GM12878 (cell line): ENCODE results near the gene TEX54. TPM values are rescaled to one million over a fixed set of nuclear protein-coding genes. Genes with fewer than 3 reads are reported as not detected.
A peak's percentile ranks its signal among the peaks of the same experiment; 100 is the strongest.

ENCODE experiments used
- SMC3 ChIP-seq: IDR thresholded peaks from 2 replicates; pipeline ENCODE4 v1.6.1; 2011; ENCODE audit warnings: low read length, improper control_type of control experiment, borderline replicate concordance
- STAT3 ChIP-seq: IDR thresholded peaks from 2 replicates; pipeline ENCODE4 v1.6.1; 2011; ENCODE audit warnings: low read depth, low read length, improper control_type of control experiment
- polyA plus RNA-seq, 11 experiments: library from polyadenylated mRNA; depleted of rRNA in 4 of 11; unstranded in 6 of 11; stranded (reverse) in 5 of 11; fragments of >200 nt; fragmentation: Nextera tagmentation in 4 of 11; fragmentation: Illumina TruSeq in 1 of 11; extraction: Ambion mirVana in 4 of 11; extraction: Trizol in 1 of 11; gene quantifications; 1 replicate in 1 of 11; 2 replicates in 10 of 11; pipeline versions ENCODE4 v1.2.1 to v1.2.3, GENCODE V29; 2011 to 2016; ENCODE audit warnings: inconsistent platforms in 2 of 11, missing spikeins in 2 of 11, low read depth in 1 of 11
- total RNA-seq, 4 experiments: library from RNA; depleted of rRNA in 3 of 4; stranded (reverse); fragments of >200 nt in 3 of 4; fragmentation: Illumina TruSeq in 1 of 4; extraction: Trizol in 1 of 4; gene quantifications; 2 replicates each; pipeline versions ENCODE4 v1.2.1 to v1.2.3, GENCODE V29; 2013 to 2021
- TF ChIP-seq, protein P1 (sequence below): fragments of 150-350 bp; IDR thresholded peaks from 2 replicates; pipeline ENCODE4 v1.6.1; 2016; ENCODE audit warnings: low read depth, low read length
- TF ChIP-seq, protein P2 (sequence below): fragments of 450-650 bp; IDR thresholded peaks from 2 replicates; pipeline ENCODE4 v1.6.1; 2018; ENCODE audit warnings: borderline replicate concordance, mild to moderate bottlenecking; ENCODE audit not compliant: partially characterized antibody
- TF ChIP-seq, protein P3 (sequence below), 3 experiments: IDR thresholded peaks in 2 of 3; conservative IDR thresholded peaks in 1 of 3; 2 replicates each; pipeline ENCODE4 v1.5.1; 2011; ENCODE audit warnings: low read depth in 3 of 3, low read length in 3 of 3, mild to moderate bottlenecking in 3 of 3, control low read depth in 2 of 3, moderate library complexity in 2 of 3, inconsistent platforms in 1 of 3, mixed read lengths in 1 of 3; ENCODE audit not compliant: control insufficient read depth in 2 of 3, insufficient read depth in 1 of 3; ENCODE audit errors: extremely low read depth in 1 of 3

The TEX54 gene
- total and polyA plus RNA-seq, 10 of the 15 experiments (the other 5 are each of a cell fraction or from before 2014, with no cell fraction given), result 0.38 to 0.68 (median 0.51) TPM; not detected in 7

DNA sequence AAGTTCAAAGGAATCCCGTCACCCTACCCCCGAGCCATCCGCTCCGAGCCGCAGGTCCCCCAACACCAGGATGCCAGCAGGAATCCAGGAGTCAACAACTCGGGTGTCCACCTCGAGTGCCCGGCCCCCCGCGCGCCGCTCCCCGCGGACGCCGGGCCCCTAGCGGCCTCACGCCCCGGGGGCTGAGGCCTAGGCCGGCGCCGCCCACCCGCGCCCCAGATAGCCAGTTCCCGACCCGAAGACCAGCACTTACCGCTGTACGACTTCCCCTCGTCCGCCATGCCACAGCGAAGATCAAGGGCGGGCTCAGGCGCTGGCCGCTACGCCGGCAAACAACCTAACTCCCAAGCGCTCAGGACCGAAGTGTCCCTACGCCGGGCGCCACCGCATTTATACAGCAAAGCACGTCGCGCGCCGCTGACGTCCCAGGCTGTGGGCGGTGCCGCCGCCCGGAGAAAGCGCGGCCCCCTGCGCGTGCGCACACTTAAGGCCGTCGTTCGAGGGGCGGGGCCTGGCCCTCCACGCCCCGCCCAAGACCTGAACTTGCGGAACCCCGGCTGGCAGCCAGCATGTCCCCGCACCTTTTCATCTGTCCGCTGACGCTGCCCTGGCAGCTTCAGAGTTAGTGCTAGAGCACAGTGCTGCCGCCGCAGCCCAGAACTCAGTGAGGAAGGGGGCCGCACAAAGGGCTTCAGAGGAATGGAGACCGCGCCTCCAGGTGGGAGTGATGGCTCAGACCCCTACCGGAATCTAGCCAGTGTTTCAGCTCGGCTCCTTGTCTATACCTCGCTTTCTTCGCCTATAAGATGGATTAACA is 27.4 kb downstream of the TEX54 start, which contains the start of gene NXF1 (continued):
- TF ChIP-seq, protein P1, sequence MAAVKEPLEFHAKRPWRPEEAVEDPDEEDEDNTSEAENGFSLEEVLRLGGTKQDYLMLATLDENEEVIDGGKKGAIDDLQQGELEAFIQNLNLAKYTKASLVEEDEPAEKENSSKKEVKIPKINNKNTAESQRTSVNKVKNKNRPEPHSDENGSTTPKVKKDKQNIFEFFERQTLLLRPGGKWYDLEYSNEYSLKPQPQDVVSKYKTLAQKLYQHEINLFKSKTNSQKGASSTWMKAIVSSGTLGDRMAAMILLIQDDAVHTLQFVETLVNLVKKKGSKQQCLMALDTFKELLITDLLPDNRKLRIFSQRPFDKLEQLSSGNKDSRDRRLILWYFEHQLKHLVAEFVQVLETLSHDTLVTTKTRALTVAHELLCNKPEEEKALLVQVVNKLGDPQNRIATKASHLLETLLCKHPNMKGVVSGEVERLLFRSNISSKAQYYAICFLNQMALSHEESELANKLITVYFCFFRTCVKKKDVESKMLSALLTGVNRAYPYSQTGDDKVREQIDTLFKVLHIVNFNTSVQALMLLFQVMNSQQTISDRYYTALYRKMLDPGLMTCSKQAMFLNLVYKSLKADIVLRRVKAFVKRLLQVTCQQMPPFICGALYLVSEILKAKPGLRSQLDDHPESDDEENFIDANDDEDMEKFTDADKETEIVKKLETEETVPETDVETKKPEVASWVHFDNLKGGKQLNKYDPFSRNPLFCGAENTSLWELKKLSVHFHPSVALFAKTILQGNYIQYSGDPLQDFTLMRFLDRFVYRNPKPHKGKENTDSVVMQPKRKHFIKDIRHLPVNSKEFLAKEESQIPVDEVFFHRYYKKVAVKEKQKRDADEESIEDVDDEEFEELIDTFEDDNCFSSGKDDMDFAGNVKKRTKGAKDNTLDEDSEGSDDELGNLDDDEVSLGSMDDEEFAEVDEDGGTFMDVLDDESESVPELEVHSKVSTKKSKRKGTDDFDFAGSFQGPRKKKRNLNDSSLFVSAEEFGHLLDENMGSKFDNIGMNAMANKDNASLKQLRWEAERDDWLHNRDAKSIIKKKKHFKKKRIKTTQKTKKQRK, result no peak
- no peak for TF ChIP-seq STAT3
- TF ChIP-seq, protein P2, sequence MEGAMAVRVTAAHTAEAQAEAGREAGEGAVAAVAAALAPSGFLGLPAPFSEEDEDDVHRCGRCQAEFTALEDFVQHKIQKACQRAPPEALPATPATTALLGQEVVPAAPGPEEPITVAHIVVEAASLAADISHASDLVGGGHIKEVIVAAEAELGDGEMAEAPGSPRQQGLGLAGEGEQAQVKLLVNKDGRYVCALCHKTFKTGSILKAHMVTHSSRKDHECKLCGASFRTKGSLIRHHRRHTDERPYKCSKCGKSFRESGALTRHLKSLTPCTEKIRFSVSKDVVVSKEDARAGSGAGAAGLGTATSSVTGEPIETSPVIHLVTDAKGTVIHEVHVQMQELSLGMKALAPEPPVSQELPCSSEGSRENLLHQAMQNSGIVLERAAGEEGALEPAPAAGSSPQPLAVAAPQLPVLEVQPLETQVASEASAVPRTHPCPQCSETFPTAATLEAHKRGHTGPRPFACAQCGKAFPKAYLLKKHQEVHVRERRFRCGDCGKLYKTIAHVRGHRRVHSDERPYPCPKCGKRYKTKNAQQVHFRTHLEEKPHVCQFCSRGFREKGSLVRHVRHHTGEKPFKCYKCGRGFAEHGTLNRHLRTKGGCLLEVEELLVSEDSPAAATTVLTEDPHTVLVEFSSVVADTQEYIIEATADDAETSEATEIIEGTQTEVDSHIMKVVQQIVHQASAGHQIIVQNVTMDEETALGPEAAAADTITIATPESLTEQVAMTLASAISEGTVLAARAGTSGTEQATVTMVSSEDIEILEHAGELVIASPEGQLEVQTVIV, result no peak
- TF ChIP-seq, protein P3, sequence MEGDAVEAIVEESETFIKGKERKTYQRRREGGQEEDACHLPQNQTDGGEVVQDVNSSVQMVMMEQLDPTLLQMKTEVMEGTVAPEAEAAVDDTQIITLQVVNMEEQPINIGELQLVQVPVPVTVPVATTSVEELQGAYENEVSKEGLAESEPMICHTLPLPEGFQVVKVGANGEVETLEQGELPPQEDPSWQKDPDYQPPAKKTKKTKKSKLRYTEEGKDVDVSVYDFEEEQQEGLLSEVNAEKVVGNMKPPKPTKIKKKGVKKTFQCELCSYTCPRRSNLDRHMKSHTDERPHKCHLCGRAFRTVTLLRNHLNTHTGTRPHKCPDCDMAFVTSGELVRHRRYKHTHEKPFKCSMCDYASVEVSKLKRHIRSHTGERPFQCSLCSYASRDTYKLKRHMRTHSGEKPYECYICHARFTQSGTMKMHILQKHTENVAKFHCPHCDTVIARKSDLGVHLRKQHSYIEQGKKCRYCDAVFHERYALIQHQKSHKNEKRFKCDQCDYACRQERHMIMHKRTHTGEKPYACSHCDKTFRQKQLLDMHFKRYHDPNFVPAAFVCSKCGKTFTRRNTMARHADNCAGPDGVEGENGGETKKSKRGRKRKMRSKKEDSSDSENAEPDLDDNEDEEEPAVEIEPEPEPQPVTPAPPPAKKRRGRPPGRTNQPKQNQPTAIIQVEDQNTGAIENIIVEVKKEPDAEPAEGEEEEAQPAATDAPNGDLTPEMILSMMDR (IDR thresholded peaks at IDR 0.05 in 2 of 3, conservative IDR thresholded peaks at IDR 0.05 in 1 of 3; ENCODE audit: control insufficient read depth in 2 of 3, extremely low read depth in 1 of 3, insufficient read depth in 1 of 3, low read depth in 3 of 3, low read length in 3 of 3), result peak in 1 of 3 experiments; percentile 26; a peak in 1 of 6 replicates
- 0 out of 2 replicates have a peak, but pooled peaks have one; percentile 9 for TF ChIP-seq SMC3
- TF ChIP-seq, all 136 proteins: peak for 73
